Subcutaneous adipose tissue (tissue), 4 donors: ENCODE data around the gene PACSIN3. TPM values are rescaled to one million over a fixed set of nuclear protein-coding genes. Genes with fewer than 3 reads are reported as not detected.

Source experiments
- CTCF ChIP-seq: fragments of 450-650 bp; IDR thresholded peaks from one replicate; pipeline ENCODE4 v1.5.1; 2016; ENCODE audit warnings: low read depth, mild to moderate bottlenecking, control low read depth, antibody characterized with exemption, moderate library complexity
- total RNA-seq, 4 donors: library from RNA; depleted of rRNA; stranded (reverse); fragments of >200 nt; gene quantifications; one replicate each; pipeline ENCODE4 v1.1.0, GENCODE V29; 2016

Gene PACSIN3
- total RNA-seq, 4 donors from 2014 or later: 5.4 to 33.5 (median 9.7) TPM

DNA sequence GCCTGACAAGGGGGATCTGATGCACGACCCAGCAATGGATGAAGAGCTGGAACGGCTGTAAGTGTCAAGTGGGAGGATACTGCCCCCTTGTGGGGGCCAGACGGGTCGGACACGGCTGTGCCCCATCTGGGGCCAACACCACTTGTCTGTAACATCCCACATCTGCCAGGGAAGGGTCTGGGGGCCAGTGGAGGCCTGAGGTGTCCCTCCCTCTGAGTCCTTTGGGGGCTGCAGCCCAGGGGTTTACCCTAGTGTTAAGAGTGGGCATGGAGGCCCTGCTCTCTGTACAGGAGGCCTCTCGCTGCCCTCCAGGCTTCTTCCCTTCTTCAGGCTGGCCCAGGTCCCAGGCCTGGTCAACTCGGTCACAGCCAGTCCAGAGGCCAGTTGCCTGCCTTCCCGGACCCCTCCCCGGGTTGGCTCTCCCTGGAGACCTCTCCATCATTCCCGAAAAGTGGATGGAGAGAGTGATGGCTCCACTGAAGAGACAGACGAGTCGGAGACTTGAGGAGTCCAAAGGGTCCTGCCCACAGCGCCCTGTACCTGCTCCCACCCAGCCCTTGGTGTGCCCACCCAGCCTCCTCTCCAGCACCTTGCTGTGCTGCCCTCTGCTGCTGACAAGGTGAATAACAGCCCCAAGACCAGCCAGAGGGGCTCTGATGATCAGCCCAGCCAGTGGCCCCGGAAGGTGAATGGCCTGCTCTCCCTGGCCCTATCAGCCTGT lies 24.9 kb downstream of the PACSIN3 start:
- no peak for TF ChIP-seq CTCF

GRCh38 chr11:47160753-47161133 lies 25.5 kb downstream of the PACSIN3 start:
- TF ChIP-seq CTCF: no peak

DNA sequence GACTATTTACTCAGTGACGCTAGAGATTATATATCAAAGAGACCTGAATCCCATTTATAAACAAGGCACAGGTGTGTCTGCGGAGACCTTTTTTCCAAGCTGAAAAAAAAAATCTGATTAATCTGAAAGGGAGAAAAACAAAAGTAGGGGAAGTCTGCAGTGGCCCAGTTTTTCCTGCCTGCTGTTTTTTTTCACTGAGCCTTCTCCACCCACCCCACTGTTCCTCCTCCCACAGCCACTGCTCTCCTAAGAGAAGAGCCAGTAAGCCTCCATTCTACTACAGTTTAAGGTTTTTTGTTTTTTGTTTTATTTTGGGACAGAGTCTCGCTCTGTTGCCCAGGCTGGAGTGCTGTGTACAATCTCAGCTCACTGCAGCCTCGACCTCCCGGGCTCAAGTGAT lies 28.0 kb downstream of the PACSIN3 start:
- no peak for TF ChIP-seq CTCF

- no peak for TF ChIP-seq CTCF
These were observed 28.4 kb downstream of the PACSIN3 start for GRCh38 chr11:47157805-47158204.

GRCh38 chr11:47156951-47157350 lies 29.3 kb downstream of the PACSIN3 start:
- no peak for TF ChIP-seq CTCF

DNA sequence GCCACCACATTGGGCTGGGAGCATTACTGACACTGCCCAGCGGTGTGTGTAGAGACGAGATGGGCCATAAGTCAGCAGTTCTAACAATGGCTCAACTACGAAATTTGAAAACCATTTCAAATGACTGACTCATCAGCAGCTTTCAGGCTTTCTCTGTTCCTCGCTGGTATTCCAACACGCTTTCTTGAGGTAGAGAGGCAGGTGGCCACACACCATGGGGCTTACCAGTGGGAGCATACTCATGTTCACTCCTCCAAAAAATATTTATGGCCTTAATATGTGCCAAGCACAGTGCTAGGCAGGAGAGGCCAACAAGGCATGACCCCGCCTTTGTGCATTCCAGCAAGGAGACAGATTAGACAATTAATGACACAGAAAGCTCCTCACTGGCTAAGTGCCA lies 29.9 kb downstream of the PACSIN3 start:
- TF ChIP-seq CTCF: no peak

DNA sequence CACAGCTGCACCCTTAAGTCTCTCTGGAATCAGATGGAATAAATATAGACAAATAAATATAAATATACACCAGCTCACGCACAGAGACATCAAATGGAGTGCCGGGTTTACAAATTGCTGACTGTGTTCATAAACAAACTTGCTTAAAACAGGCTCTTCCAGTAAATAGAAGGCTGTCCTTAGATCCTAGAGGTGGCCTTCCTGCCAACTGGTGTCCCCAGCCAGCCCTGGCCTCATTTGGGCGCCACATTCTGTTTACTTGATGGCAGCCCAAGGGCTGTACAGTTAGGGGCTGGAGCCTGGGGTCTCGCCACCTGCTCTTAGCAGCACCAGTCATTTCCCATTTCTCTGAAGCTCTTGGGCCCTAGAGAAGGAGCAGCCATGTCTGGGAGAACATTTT lies 30.4 kb downstream of the PACSIN3 start:
- TF ChIP-seq CTCF: no peak
